ENCODE results near the gene PPP1R14B.
A peak's percentile ranks its signal among the peaks of the same experiment; 100 is the strongest.

PPP1R14B gene

GRCh38 chr11:64230985-64231365 lies 15.8 kb downstream of the PPP1R14B start:
- no peak for DNase-seq (ENCODE audit: low spot score)

GRCh38 chr11:64230171-64230984 lies 16.4 kb downstream of the PPP1R14B start, which contains the start of gene DNAJC4:
DNAJC4 (plus strand) TSS chr11:64230548; CDS start chr11:64230855, 307 bp downstream.
- peak; percentile 74 for DNase-seq (ENCODE audit: low spot score)

- no peak for DNase-seq (ENCODE audit: low spot score)
Measured at GRCh38 chr11:64229744-64230170, 17.0 kb downstream of the PPP1R14B start.

GRCh38 chr11:64229090-64229743 lies 17.5 kb downstream of the PPP1R14B start:
- no peak for DNase-seq (ENCODE audit: low spot score)

- no peak for DNase-seq (ENCODE audit: low spot score)
Measured at GRCh38 chr11:64227405-64227956, 19.3 kb downstream of the PPP1R14B start.

- no peak for DNase-seq (ENCODE audit: low spot score)
Measured at GRCh38 chr11:64226507-64227051, 20.2 kb downstream of the PPP1R14B start.

GRCh38 chr11:64225608-64226506 lies 20.9 kb downstream of the PPP1R14B start, which contains the start of the genes NUDT22 and TRPT1:
NUDT22 (plus strand) TSS chr11:64226274; CDS start chr11:64226653, 379 bp downstream.
TRPT1 (minus strand) TSS chr11:64226186; CDS start chr11:64225860, 326 bp downstream.
- peak; percentile 82 for DNase-seq (ENCODE audit: low spot score)

GRCh38 chr11:64224891-64225607 lies 21.7 kb downstream of the PPP1R14B start:
- no peak for DNase-seq (ENCODE audit: low spot score)

GRCh38 chr11:64224151-64224890 lies 22.4 kb downstream of the PPP1R14B start:
- DNase-seq (ENCODE audit: low spot score) = no peak

GRCh38 chr11:64223001-64223651 lies 23.6 kb downstream of the PPP1R14B start:
- no peak for DNase-seq (ENCODE audit: low spot score)

- no peak for DNase-seq (ENCODE audit: low spot score)
Measured at GRCh38 chr11:64222651-64223000, 24.1 kb downstream of the PPP1R14B start.

- DNase-seq (ENCODE audit: low spot score) = no peak
Measured at GRCh38 chr11:64220798-64221197, 25.9 kb downstream of the PPP1R14B start.

- no peak for DNase-seq (ENCODE audit: low spot score)
Measured at GRCh38 chr11:64220271-64220670, 26.5 kb downstream of the PPP1R14B start.

GRCh38 chr11:64219755-64220154 lies 27.0 kb downstream of the PPP1R14B start:
- DNase-seq (ENCODE audit: low spot score) = no peak

- no peak for DNase-seq (ENCODE audit: low spot score)
Measured at GRCh38 chr11:64219354-64219684, 27.4 kb downstream of the PPP1R14B start.

- no peak for DNase-seq (ENCODE audit: low spot score)
Measured at GRCh38 chr11:64218628-64219353, 28.0 kb downstream of the PPP1R14B start.

GRCh38 chr11:64216879-64217278 lies 29.9 kb downstream of the PPP1R14B start:
- DNase-seq (ENCODE audit: low spot score) = no peak

- DNase-seq (ENCODE audit: low spot score) = no peak
Measured at GRCh38 chr11:64211181-64211872, 35.4 kb downstream of the PPP1R14B start.

Measured in COLO829 (cell line).